ENCODE results near the gene TRIM38.

TRIM38 gene

GRCh38 chr6:25951296-25952032 is 11.1 kb upstream of the TRIM38 start:
- H3K9me2 ChIP-seq (ENCODE audit: low read depth, low read length): no peaks in the 10 kb centered on the region
- no peak for TF ChIP-seq EZH2 (IDR thresholded peaks at IDR 0.05; ENCODE audit: borderline replicate concordance, low read length)
- no peak for TF ChIP-seq CTCF (IDR thresholded peaks at IDR 0.05; ENCODE audit: low read length)
- no peaks in the 10 kb centered on the region for H4K20me1 ChIP-seq (ENCODE audit: insufficient read depth, low read length)

GRCh38 chr6:25952535-25952934 is 10.1 kb upstream of the TRIM38 start:
- H3K4me2 ChIP-seq (ENCODE audit: low read length): no peak overlapping the region
- H3F3A ChIP-seq (ENCODE audit: insufficient read depth, low read length): no peaks in the 10 kb centered on the region
- H4K20me1 ChIP-seq (ENCODE audit: insufficient read depth, low read length): no peaks in the 10 kb centered on the region
- H3K36me3 ChIP-seq (ENCODE audit: insufficient read depth, low read length): no peaks in the 10 kb centered on the region
- H3K4me3 ChIP-seq (ENCODE audit: low read depth, low read length, poor library complexity, severe bottlenecking): no peak overlapping the region
- no peak overlapping the region for H2AFZ ChIP-seq (ENCODE audit: low read length)
- H3K4me1 ChIP-seq (ENCODE audit: insufficient read depth, low read length, severe bottlenecking): no peaks in the 10 kb centered on the region
- H3K9me3 ChIP-seq (ENCODE audit: low read length): no peaks in the 10 kb centered on the region
- no peaks in the 10 kb centered on the region for H3K79me2 ChIP-seq (ENCODE audit: insufficient read depth, low read length)
- H3K27me3 ChIP-seq (ENCODE audit: insufficient read depth, low read length): no peaks in the 10 kb centered on the region
- H3K9ac ChIP-seq (ENCODE audit: low read length): no peak overlapping the region
- TF ChIP-seq CTCF (IDR thresholded peaks at IDR 0.05; ENCODE audit: low read length): no peak
- H3K9me2 ChIP-seq (ENCODE audit: low read depth, low read length): no peaks in the 10 kb centered on the region
- H3K27ac ChIP-seq (ENCODE audit: low read depth, low read length, poor library complexity, severe bottlenecking): no peak overlapping the region

More at GRCh38 chr6:25951296-25952032, 11.1 kb upstream of the TRIM38 start:
- no peaks in the 10 kb centered on the region for H3K36me3 ChIP-seq (ENCODE audit: insufficient read depth, low read length)
- no peak overlapping the region for H3K9ac ChIP-seq (ENCODE audit: low read length)
- no peak overlapping the region for H3K4me3 ChIP-seq (ENCODE audit: low read depth, low read length, poor library complexity, severe bottlenecking)
- H3K9me3 ChIP-seq (ENCODE audit: low read length): no peaks in the 10 kb centered on the region
- no peaks in the 10 kb centered on the region for H3F3A ChIP-seq (ENCODE audit: insufficient read depth, low read length)
- no peak overlapping the region for H2AFZ ChIP-seq (ENCODE audit: low read length)
- H3K27ac ChIP-seq (ENCODE audit: low read depth, low read length, poor library complexity, severe bottlenecking): no peak overlapping the region
- no peak overlapping the region for H3K4me2 ChIP-seq (ENCODE audit: low read length)
- no peaks in the 10 kb centered on the region for H3K27me3 ChIP-seq (ENCODE audit: insufficient read depth, low read length)
- H3K79me2 ChIP-seq (ENCODE audit: insufficient read depth, low read length): no peaks in the 10 kb centered on the region
- no peaks in the 10 kb centered on the region for H3K4me1 ChIP-seq (ENCODE audit: insufficient read depth, low read length, severe bottlenecking)

GRCh38 chr6:25953733-25954132 is 8.9 kb upstream of the TRIM38 start:
- H3K79me2 ChIP-seq (ENCODE audit: insufficient read depth, low read length): no peaks in the 10 kb centered on the region
- no peak overlapping the region for H3K9ac ChIP-seq (ENCODE audit: low read length)
- no peak for TF ChIP-seq EZH2 (IDR thresholded peaks at IDR 0.05; ENCODE audit: borderline replicate concordance, low read length)
- TF ChIP-seq CTCF (IDR thresholded peaks at IDR 0.05; ENCODE audit: low read length): no peak
- no peak overlapping the region for H2AFZ ChIP-seq (ENCODE audit: low read length)
- no peaks in the 10 kb centered on the region for H3F3A ChIP-seq (ENCODE audit: insufficient read depth, low read length)
- no peaks in the 10 kb centered on the region for H3K27me3 ChIP-seq (ENCODE audit: insufficient read depth, low read length)
- H3K4me3 ChIP-seq (ENCODE audit: low read depth, low read length, poor library complexity, severe bottlenecking): no peak overlapping the region
- no peaks in the 10 kb centered on the region for H4K20me1 ChIP-seq (ENCODE audit: insufficient read depth, low read length)
- no peaks in the 10 kb centered on the region for H3K4me1 ChIP-seq (ENCODE audit: insufficient read depth, low read length, severe bottlenecking)
- H3K27ac ChIP-seq (ENCODE audit: low read depth, low read length, poor library complexity, severe bottlenecking): no peak overlapping the region
- no peaks in the 10 kb centered on the region for H3K36me3 ChIP-seq (ENCODE audit: insufficient read depth, low read length)
- H3K9me3 ChIP-seq (ENCODE audit: low read length): 0 out of 2 replicates have a peak, but pooled peaks cover 4% of the 10 kb centered on the region
- H3K4me2 ChIP-seq (ENCODE audit: low read length): no peak overlapping the region
- no peaks in the 10 kb centered on the region for H3K9me2 ChIP-seq (ENCODE audit: low read depth, low read length)
